Measurements from ENCODE around the gene DNAH5. TPM values are rescaled to one million over a fixed set of nuclear protein-coding genes. Genes with fewer than 3 reads are reported as not detected.
"Not testable (repeated sequence)": the region's sequence is repeated elsewhere in the genome, so short reads cannot be mapped to it uniquely, and the experiment has no call there.

The DNAH5 gene
- total RNA-seq, 3 donors from 2014 or later (not counting 1 experiment from before 2014, with no cell fraction given): not detected

- DNase-seq: no peak
- no peaks in the 10 kb centered on the region for H3K9me3 Mint-ChIP-seq
- H3K27ac ChIP-seq (ENCODE audit: low read length): no peak overlapping the region
- 83% methylated on average over 12 of the region's 12 CpGs for WGBS (ENCODE audit: insufficient coverage)
- no peaks in the 10 kb centered on the region for H3K4me1 ChIP-seq (ENCODE audit: control insufficient read depth, insufficient read depth, low read length)
- no peaks in the 10 kb centered on the region for H3K4me1 Mint-ChIP-seq
- no peak overlapping the region for H3K4me3 Mint-ChIP-seq
- no peak overlapping the region for H3K27ac Mint-ChIP-seq
- H3K4me3 ChIP-seq (ENCODE audit: low read length): no peak overlapping the region
- H3K36me3 Mint-ChIP-seq: no peaks in the 10 kb centered on the region
- no peak for TF ChIP-seq CTCF (IDR thresholded peaks at IDR 0.05)
- no peak for ATAC-seq
- H3K27me3 Mint-ChIP-seq (ENCODE audit: low read depth in 2 of 2): peaks cover 0 to 3% of the 10 kb centered on the region in 2 donors
- intact Hi-C loops (cut with micrococcal nuclease): no loop called here
- H3K27me3 ChIP-seq (ENCODE audit: control insufficient read depth, insufficient read depth, low read length): no peaks in the 10 kb centered on the region
- no peaks in the 10 kb centered on the region for H3K36me3 ChIP-seq (ENCODE audit: control insufficient read depth, insufficient read depth, low read length)
- no peaks in the 10 kb centered on the region for H3K9me3 ChIP-seq (ENCODE audit: control insufficient read depth, insufficient read depth, low read length)
These were observed 41.4 kb upstream of the DNAH5 start for GRCh38 chr5:13985731-13986418.

GRCh38 chr5:13984888-13985287 is 40.4 kb upstream of the DNAH5 start:
- H3K4me3 ChIP-seq (ENCODE audit: low read length); H3K4me1 ChIP-seq (ENCODE audit: control insufficient read depth, insufficient read depth, low read length); intact Hi-C loops (cut with micrococcal nuclease); H3K4me3 Mint-ChIP-seq; H3K9me3 ChIP-seq (ENCODE audit: control insufficient read depth, insufficient read depth, low read length); H3K27ac ChIP-seq (ENCODE audit: low read length); H3K27me3 ChIP-seq (ENCODE audit: control insufficient read depth, insufficient read depth, low read length); ATAC-seq; DNase-seq; H3K27me3 Mint-ChIP-seq (ENCODE audit: low read depth in 2 of 2); H3K36me3 Mint-ChIP-seq; H3K4me1 Mint-ChIP-seq; H3K36me3 ChIP-seq (ENCODE audit: control insufficient read depth, insufficient read depth, low read length); H3K27ac Mint-ChIP-seq; H3K9me3 Mint-ChIP-seq: not testable (repeated sequence)
- 92% methylated on average over 4 of the region's 5 CpGs for WGBS (ENCODE audit: insufficient coverage)

GRCh38 chr5:13976867-13977830 is 32.7 kb upstream of the DNAH5 start:
- no peaks in the 10 kb centered on the region for H3K36me3 ChIP-seq (ENCODE audit: control insufficient read depth, insufficient read depth, low read length)
- intact Hi-C loops (cut with micrococcal nuclease): no loop called here
- ATAC-seq (no peak), DNase-seq (no peak)
- H3K27me3 ChIP-seq (ENCODE audit: control insufficient read depth, insufficient read depth, low read length): no peaks in the 10 kb centered on the region
- no peaks in the 10 kb centered on the region for H3K4me1 ChIP-seq (ENCODE audit: control insufficient read depth, insufficient read depth, low read length)
- Mint-ChIP-seq H3K9me3 (no peaks in the 10 kb centered on the region), H3K4me3 (no peak overlapping the region), H3K27ac (no peak overlapping the region), H3K36me3 (no peaks in the 10 kb centered on the region), H3K27me3 (ENCODE audit: low read depth in 2 of 2) (peaks cover 0 to 4% of the 10 kb centered on the region in 2 donors), H3K4me1 (no peaks in the 10 kb centered on the region)
- H3K27ac ChIP-seq (ENCODE audit: low read length): no peak overlapping the region
- H3K4me3 ChIP-seq (ENCODE audit: low read length): no peak overlapping the region
- WGBS (ENCODE audit: insufficient coverage): 85% methylated on average over 10 of the region's 11 CpGs
- H3K9me3 ChIP-seq (ENCODE audit: control insufficient read depth, insufficient read depth, low read length): no peaks in the 10 kb centered on the region
- TF ChIP-seq CTCF (IDR thresholded peaks at IDR 0.05): no peak

- H3K27ac Mint-ChIP-seq: no peak overlapping the region
- H3K4me1 Mint-ChIP-seq: no peaks in the 10 kb centered on the region
- intact Hi-C loops (cut with micrococcal nuclease): no loop called here
- peaks cover 0 to 4% of the 10 kb centered on the region in 2 donors for H3K27me3 Mint-ChIP-seq (ENCODE audit: low read depth in 2 of 2)
- whole genome bisulfite sequencing (ENCODE audit: insufficient coverage): 89% methylated on average over 2 of the region's 2 CpGs
- DNase-seq (no peak), ATAC-seq (no peak)
- no peaks in the 10 kb centered on the region for H3K9me3 ChIP-seq (ENCODE audit: control insufficient read depth, insufficient read depth, low read length)
- no peaks in the 10 kb centered on the region for H3K36me3 Mint-ChIP-seq
- no peak overlapping the region for H3K4me3 ChIP-seq (ENCODE audit: low read length)
- H3K9me3 Mint-ChIP-seq: no peaks in the 10 kb centered on the region
- no peak overlapping the region for H3K27ac ChIP-seq (ENCODE audit: low read length)
- no peaks in the 10 kb centered on the region for H3K4me1 ChIP-seq (ENCODE audit: control insufficient read depth, insufficient read depth, low read length)
- no peak for TF ChIP-seq CTCF (IDR thresholded peaks at IDR 0.05)
- no peaks in the 10 kb centered on the region for H3K27me3 ChIP-seq (ENCODE audit: control insufficient read depth, insufficient read depth, low read length)
- no peak overlapping the region for H3K4me3 Mint-ChIP-seq
- H3K36me3 ChIP-seq (ENCODE audit: control insufficient read depth, insufficient read depth, low read length): no peaks in the 10 kb centered on the region
These were observed 31.7 kb upstream of the DNAH5 start for GRCh38 chr5:13976223-13976622.

All from natural killer cell (primary cell).